Measurements from ENCODE around the gene ZNF407.

ZNF407 gene

GRCh38 chr18:75033516-75033915 lies 435.8 kb downstream of the ZNF407 start:
- no peak for DNase-seq

- DNase-seq, result no peak
Observed at GRCh38 chr18:75034937-75035336, 437.3 kb downstream of the ZNF407 start.

GRCh38 chr18:75035928-75036327 lies 438.3 kb downstream of the ZNF407 start:
- peak; percentile 16 for DNase-seq

DNA sequence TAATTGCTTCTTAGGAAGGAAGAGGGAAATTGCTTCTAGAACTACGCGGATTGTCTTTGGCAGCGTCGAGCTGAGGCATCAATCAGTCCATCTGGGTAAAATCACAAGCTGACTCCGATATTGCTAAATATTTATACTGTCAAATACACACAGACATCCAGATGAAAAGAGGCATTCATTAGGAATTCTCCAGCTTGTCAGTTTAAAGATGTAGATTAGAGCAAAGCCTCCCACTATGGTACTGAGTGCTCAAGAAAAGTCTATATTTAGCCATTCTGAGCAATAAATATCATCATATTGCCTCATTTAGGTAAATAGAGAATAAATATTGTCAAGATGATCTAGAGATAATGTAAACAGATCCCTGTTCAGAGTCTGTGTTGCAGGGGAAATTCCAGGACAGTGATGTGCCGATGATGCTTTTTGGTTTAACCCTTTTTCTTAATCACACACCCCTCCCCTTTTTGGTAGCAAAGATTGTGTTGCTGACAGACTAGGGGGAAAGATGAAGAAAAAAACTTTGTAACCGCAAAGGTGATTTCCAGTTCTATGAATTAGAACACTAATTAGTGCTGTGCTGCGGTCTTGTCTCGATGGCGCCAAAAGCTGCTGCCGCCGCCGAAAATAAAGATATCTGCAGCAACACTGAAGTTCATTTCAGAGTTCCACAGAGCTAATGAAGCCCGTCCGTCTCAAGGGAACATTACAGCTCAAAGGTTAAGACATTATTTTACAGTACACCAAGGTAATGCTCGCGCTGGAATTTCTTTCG lies 439.4 kb downstream of the ZNF407 start:
- no peak for DNase-seq

- no peak for DNase-seq
Observed at GRCh38 chr18:75037689-75037955, 440.0 kb downstream of the ZNF407 start.

DNA sequence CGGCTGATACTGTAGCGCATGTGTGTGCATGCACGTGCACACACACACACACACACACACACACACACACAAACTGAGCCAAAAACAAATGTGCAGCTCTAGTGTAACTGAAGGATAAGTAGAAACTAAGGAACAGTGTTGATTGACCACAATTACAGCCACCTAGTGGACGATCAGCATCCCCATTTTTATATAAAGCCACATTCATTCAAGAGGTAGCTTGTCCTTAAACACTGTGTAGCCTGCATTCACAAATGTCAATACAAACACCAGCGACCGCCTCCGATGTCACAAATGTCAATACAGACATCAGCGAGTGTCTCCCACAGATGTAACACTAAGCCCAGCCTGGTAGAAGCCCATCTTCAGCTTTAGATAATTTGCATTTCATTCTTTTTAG lies 443.9 kb downstream of the ZNF407 start:
- no peak for DNase-seq

DNA sequence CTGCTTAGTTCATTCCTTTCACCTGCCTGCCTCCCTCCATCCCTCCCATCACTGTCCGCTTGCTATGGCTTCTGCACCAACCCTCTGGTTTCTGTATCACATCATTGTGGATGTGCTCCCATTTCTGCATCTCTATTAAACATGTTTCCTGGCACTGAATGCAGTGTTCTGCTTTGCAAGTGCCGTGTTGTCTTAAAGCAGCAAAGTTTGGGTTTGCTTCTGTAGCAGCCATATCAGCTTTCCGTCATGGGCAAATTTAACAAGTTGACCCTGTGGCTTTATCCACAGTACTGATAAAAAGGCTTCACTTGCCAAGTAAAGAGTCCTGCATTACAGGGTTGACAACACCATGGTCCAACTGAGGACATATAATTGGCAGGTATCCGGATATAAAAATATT lies 445.8 kb downstream of the ZNF407 start:
- no peak for DNase-seq

DNA sequence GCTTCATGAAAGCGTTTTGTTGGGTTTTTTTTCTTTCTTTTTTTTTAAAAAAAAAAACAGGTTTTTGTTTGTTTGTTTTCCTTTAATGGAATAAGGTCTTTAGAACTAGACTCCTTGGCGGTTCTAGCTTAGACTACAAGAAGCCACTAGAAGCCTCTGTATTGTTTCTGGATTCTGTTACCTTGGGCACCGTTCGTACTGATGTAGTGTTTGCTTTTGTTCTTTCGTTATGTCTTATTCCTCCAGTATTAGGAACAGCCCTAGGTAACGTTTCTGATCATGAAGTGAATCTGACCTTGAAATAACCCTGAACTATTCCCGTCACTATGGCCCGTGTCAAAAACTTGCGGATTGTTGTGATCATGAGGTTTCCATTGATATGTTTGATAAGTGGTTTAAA lies 446.6 kb downstream of the ZNF407 start:
- DNase-seq, result no peak

- DNase-seq, result no peak
Observed at GRCh38 chr18:75044791-75045190, 447.1 kb downstream of the ZNF407 start.

DNA sequence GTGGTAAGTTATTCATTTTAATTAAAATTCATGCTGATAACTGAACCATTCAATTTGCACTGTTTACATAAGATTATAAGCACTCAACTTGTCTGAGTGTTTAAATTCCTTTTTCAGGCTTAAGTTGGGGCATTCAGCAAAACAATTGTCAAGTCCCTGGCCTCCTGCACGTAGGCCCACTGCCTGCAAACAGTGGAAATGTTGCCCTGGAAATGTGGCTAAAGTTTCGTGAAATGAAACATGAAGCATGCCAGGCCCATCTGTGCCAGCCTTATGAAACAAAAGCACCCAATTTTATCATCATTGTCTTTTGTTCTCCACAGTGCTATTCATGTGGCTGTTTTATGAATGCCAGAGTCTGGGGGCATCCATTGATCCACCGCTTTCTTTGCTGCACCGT lies 447.6 kb downstream of the ZNF407 start:
- no peak for DNase-seq

GRCh38 chr18:75047240-75047961 lies 449.7 kb downstream of the ZNF407 start:
- no peak for DNase-seq

GRCh38 chr18:75048776-75049454 lies 451.2 kb downstream of the ZNF407 start:
- no peak for DNase-seq

- DNase-seq, result no peak
Observed at GRCh38 chr18:75049455-75049789, 451.8 kb downstream of the ZNF407 start.

- no peak for DNase-seq
Observed at GRCh38 chr18:75051757-75052156, 454.1 kb downstream of the ZNF407 start.

GRCh38 chr18:75052475-75052874 lies 454.8 kb downstream of the ZNF407 start:
- no peak for DNase-seq

DNA sequence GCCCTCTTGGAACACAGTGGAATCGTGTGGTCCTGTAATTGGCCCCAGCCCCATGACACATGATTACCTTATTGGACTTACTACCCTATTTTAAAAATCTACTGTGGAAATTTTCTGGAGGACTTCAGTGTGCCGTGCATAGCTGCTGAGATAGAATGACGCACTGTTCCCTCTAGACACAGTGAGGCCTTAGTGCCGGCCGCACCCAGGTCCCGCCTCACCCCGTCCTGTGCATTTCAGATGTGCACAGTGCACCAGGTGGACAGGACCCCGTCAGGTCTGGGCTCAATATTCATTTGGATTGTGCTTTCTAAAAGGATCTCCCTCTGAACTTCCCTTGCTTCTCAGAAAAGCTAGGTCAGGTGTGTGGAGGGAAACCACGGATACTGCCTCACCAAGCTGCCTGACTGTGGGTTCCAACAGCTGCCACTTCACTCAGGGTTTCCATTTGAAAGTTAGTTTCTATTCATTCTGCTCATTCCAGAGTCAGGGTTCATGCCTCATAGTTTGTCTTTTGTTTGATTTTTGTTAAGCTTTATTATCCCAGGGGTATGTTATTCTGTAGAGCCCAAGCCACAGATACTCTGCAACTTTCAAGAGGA lies 455.5 kb downstream of the ZNF407 start:
- no peak for DNase-seq

DNA sequence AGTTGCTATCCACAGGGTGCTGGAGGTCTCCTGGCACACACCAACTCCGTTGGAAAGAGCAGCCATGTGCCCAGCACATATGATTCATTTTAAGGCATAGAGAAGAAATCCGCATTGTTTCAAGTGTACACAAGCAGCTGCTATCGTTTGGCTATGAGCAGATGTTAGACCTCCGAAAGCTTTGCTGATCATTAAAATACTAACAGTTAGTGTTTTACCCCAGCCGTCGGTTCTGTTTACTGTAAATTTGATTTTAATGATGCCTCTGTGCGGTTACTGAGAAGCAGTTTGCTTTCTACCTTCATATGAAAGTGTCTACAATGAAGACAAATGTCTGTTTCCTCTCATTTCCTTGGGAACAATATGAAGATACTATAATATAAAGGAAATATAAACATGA lies 456.4 kb downstream of the ZNF407 start:
- no peak for DNase-seq

DNA sequence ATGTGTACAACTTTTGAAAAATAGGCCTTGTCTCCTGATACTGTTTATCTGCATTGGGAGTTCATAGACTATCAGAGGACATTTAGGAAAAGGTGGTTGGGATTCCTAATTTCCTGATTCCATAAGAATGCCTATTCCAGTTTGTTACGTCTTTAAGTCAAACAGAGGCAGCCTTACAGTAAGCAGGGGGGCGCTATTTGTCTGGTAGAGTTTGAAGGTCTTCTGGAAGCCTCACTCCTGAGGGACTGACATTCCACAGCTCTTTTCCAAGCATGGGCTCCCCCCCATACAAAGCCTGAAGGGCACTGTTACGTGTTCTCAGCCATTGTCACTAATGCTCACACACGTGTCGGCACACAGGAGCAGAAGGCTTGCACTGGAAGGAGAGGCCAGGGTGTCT lies 456.9 kb downstream of the ZNF407 start:
- DNase-seq, result no peak

- DNase-seq, result no peak
Observed at GRCh38 chr18:75057169-75057960, 459.7 kb downstream of the ZNF407 start.

- no peak for DNase-seq
Observed at GRCh38 chr18:75060185-75060584, 462.5 kb downstream of the ZNF407 start.

DNA sequence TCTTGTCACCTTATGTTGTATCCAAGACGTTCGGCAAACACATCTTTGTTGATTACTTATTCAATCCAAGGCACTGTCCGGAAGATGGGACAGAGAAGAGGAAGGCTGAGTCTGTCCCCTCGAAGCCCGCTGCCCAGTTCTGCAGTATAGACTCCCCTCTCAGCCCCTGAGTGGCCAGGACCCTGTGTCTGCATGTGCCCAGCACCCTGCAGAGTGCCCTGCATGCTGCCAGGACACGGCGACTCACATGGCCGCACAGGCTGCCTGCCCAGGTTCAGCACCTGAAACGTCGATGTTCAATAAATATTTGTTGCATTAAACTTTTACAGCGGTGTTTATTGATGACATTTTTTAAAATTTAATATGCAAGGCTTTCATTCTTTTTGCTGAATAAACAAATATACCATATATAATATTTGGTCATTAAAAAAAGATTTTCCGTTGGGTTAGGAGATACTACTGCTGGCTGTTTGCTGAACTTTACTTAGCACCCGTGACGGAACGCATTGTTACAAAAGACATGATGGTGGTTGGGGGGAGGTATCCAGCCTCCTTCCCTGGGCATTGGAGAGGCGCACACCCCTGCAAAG lies 464.7 kb downstream of the ZNF407 start:
- DNase-seq, result no peak

DNA sequence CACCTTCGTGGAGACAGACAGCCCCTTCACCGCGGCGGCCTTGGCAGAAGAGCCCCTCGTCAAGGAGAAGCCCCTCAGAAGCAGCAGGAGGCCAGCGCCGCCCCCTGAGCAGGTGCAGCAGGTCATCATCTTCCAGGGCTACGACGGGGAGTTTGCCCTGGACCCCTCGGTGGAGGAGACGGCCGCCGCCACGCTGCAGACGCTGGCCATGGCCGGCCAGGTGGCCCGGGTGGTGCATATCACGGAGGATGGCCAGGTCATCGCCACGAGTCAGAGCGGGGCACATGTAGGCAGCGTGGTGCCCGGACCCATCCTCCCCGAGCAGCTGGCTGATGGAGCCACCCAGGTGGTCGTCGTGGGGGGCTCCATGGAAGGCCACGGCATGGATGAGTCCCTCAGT lies 465.5 kb downstream of the ZNF407 start:
- no peak for DNase-seq
